ENCODE results near the gene SEC14L1.

SEC14L1 gene

DNA sequence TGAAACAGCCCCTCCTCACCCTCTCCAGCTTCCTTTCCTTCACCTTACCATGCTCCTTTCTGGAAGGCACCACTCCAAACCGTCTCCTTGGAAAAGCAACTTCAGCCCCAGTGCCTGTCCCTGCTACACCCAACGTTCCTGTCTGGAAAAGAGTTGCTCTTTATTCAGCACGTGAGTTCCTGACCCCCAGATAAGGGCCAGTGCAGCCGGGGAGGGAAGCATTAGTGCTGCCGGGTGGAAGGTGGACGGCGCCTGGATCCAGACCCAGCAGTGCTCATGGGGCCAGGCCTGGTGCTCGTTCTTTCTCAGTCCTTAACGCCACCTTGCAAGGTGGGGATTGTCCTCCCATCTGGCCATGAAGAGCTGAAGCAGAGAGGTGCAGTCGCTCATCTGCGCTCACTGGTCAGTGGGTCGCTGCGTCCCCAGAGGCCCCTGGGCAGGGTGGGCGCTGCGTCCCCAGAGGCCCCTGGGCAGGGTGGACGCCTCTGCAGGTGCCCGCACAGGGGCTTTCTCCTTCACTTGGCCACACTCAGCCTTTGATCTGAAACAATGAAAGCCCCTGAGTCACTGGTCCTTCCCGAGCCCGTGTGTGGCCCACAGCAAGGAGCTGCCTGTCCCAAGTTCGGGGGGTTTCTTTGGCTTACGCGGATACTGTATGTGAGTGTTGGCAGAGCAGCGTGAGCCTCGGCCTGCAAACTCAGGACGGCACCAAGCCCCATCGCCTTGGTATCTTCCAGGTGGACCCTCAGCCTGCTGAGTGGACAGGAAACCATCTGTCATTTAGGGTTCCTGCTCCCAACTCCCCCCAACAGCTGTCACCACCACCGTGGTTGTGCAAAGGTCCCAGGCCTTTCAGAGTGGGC, 117.1 kb downstream of the SEC14L1 start:
- peaks cover 28% of the 10 kb centered on the region for H3K4me1 ChIP-seq (ENCODE audit: control insufficient read depth, insufficient read depth, low read length)
- H3K27me3 ChIP-seq (ENCODE audit: control insufficient read depth, insufficient read depth, low read length): no peaks in the 10 kb centered on the region
- H3K9me3 ChIP-seq (ENCODE audit: control insufficient read depth, insufficient read depth, low read depth, low read length): no peaks in the 10 kb centered on the region
- no peak overlapping the region for H3K4me3 ChIP-seq (ENCODE audit: low read depth, low read length)
- no peak overlapping the region for H3K9ac ChIP-seq (ENCODE audit: low read length)
- H3K27ac ChIP-seq (ENCODE audit: low read depth, low read length): no peak overlapping the region
- H3K36me3 ChIP-seq (ENCODE audit: control insufficient read depth, insufficient read depth, low read length): no peaks in the 10 kb centered on the region

DNA sequence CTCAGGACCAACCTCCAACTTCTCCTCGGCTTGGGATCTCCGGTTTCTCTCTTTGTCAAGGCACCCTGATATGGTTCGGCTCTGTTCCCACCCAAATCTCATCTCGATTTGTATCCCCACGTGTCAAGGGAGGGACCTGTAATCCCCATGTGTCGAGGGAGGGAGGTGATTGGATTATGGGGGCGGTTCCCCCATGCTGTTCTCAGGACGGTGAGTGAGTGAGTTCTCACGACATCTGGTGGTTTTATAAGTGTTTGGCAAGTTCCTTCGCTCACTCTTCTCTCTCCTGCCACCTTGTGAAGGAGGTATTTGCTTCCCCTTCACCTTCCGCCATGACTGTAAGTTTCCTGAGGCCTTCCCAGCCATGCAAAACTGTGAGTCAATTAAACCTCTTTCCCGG, 117.9 kb downstream of the SEC14L1 start:
- H3K4me1 ChIP-seq (ENCODE audit: control insufficient read depth, insufficient read depth, low read length): peaks cover 26% of the 10 kb centered on the region
- no peak overlapping the region for H3K27ac ChIP-seq (ENCODE audit: low read depth, low read length)
- no peaks in the 10 kb centered on the region for H3K27me3 ChIP-seq (ENCODE audit: control insufficient read depth, insufficient read depth, low read length)
- H3K36me3 ChIP-seq (ENCODE audit: control insufficient read depth, insufficient read depth, low read length): no peaks in the 10 kb centered on the region
- no peaks in the 10 kb centered on the region for H3K9me3 ChIP-seq (ENCODE audit: control insufficient read depth, insufficient read depth, low read depth, low read length)
- no peak overlapping the region for H3K9ac ChIP-seq (ENCODE audit: low read length)
- no peak overlapping the region for H3K4me3 ChIP-seq (ENCODE audit: low read depth, low read length)

DNA sequence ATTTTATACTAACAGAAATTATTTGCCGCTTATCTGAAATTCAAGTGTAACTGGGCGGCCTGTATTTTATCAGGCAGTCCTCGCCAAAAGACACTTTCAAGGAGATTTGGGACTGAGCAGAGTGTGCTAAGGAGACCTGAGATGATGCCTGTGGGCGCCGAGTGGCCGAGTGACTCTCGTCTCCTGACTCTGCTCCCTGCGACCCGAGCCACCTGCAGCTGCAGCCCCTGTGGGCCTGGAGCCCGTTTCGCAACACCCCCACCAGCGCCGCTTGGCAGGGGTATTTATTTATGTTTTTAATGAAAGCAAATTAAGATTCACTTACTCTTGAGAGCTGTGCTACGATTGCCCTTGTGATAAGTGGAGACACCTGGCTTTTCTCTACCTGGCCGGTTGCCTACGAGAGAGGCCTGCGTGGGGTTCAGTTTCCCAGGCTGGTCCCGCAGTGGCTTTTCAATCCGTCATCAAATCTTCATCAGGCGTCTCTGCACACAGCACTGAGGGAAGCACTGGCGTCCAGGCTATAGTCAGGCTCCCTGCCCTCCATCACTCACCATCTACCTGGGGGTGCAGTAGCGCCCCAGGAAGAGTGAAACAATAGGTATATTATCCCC, 124.0 kb downstream of the SEC14L1 start:
- Histone ChIP-seq H3K4me1 (ENCODE audit: control insufficient read depth, insufficient read depth, low read length) (peaks cover 12% of the 10 kb centered on the region), H3K27ac (ENCODE audit: low read depth, low read length) (no peak overlapping the region), H3K27me3 (ENCODE audit: control insufficient read depth, insufficient read depth, low read length) (no peaks in the 10 kb centered on the region), H3K9ac (ENCODE audit: low read length) (no peak overlapping the region), H3K9me3 (ENCODE audit: control insufficient read depth, insufficient read depth, low read depth, low read length) (no peaks in the 10 kb centered on the region), H3K36me3 (ENCODE audit: control insufficient read depth, insufficient read depth, low read length) (no peaks in the 10 kb centered on the region), H3K4me3 (ENCODE audit: low read depth, low read length) (no peak overlapping the region)

DNA sequence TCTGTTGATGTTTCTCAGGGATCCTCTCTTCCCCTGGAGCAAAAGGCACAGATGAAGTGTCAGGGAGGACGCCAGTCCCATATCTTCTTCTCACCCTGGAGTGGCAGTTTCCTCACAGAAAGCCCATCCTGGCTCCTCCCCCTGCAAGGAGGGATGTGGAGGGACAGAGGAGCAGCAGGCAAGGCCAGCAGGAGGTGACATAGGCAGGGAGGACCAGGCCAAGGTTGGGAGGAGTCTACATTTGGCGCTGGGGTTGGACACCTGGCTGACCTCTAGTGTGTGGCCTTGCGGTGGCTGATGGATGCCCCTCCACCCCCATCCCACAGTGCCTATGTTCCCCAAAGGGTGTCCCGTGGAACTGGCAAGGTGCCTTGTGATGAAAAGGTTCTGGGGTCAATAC, 125.4 kb downstream of the SEC14L1 start:
- Histone ChIP-seq H3K27ac (ENCODE audit: low read depth, low read length) (no peak overlapping the region), H3K9me3 (ENCODE audit: control insufficient read depth, insufficient read depth, low read depth, low read length) (no peaks in the 10 kb centered on the region), H3K36me3 (ENCODE audit: control insufficient read depth, insufficient read depth, low read length) (no peaks in the 10 kb centered on the region), H3K27me3 (ENCODE audit: control insufficient read depth, insufficient read depth, low read length) (no peaks in the 10 kb centered on the region), H3K9ac (ENCODE audit: low read length) (no peak overlapping the region), H3K4me3 (ENCODE audit: low read depth, low read length) (no peak overlapping the region), H3K4me1 (ENCODE audit: control insufficient read depth, insufficient read depth, low read length) (peaks cover 12% of the 10 kb centered on the region)
